HG02642 (cell line): ENCODE measurements around the gene MAN1A1.

Source experiments
- ATAC-seq: cut with Tn5 transposase; IDR thresholded peaks from one replicate; pipeline ENCODE4 v1.9.1; 2021; ENCODE audit warnings: mild to moderate bottlenecking; ENCODE audit not compliant: unreplicated experiment, poor library complexity

Gene MAN1A1

GRCh38 chr6:119207971-119208725, 141.4 kb downstream of the MAN1A1 start:
- no peak for ATAC-seq

DNA sequence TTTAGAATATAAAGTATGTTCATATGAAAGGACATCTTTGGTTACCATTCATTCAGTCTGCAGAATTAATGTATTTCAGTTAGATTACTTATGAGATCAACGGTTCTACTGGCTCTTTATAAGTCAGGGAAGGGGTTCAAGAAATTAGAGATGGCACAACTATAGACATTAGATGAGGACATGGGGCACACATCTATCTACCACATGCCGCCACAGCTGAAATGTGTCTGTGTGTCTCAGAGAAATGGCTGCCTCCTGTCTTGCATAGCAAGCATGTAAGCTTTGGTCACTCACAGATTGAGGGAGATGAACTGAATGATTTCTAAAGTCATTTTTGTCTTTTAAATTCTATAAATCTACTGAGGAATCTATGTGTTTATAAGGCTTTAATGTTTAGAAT, 142.2 kb downstream of the MAN1A1 start:
- no peak for ATAC-seq

DNA sequence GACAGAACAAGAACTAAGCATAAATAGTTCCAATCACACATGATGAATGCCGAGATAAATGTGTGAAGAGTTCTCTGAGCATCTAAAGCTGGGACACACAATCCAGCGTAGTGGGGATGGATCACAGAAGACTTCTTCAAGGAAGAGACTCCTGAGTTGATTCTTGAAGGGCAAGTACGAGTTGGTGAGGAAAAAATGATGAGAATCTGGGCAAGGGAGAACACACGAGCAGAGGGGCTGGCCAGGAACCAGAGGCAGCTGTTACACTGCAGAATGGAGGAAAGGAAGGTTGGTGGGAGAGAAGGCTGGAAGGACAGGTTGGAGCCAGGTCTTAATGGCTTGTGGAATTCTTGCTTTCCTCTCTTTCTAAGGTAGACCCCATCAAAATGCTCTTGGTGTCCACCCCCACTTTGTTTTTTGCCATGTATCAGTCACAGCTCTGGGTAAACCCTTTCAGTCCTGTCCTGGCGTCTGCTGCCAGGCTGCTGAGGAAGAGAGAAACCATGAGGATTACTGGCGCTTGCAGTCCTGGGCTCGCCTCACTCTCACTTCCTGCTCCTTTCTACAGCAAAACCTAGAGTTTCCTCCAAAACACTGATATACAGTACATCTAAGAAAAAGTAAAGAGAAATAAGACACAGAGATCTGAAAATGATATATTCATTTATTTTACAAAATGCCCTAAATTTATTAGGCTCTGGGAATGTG, 143.5 kb downstream of the MAN1A1 start:
- ATAC-seq = peak; percentile 95

DNA sequence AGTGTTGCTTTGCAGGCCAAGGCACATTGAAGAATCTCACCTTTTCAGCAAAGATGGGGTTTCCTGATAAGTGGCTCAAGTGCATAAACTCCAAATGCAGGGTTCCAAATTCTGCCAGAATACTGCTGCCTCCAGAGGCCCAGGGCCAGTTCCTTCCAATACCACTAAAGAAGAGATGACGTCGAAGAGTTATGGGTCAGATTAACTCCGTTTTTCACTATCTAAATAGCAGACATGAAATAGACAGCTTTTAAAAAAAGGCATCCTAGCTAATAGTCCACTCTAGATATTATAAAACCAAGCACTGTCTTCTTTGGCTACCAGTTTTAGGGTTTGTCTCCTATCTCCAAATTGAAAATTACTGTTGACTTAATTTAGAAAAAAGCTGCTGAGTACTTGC, 144.8 kb downstream of the MAN1A1 start:
- no peak for ATAC-seq

- ATAC-seq = no peak
Observed at GRCh38 chr6:119201480-119201879, 148.1 kb downstream of the MAN1A1 start.

- no peak for ATAC-seq
Observed at GRCh38 chr6:119200512-119201175, 148.9 kb downstream of the MAN1A1 start.

- no peak for ATAC-seq
Observed at GRCh38 chr6:119197271-119197670, 152.3 kb downstream of the MAN1A1 start.

DNA sequence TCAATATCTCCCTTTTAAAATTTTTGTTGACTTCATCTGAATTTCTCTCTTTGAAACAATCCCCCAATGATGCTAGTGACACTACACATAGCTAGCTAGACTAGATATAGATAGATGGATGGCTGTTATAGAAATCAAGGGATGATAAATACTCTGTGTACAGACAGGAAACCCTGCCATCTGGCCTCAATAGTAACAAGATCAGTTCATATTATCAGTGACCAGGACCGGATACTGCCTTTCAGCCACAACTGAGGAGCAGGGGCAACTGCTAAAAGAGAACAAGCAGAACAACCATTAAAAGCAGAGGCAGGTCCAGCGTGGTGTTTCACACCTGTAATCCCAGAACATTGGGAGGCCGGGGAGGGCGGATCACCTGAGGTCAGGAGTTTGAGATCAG, 152.8 kb downstream of the MAN1A1 start:
- ATAC-seq = no peak

DNA sequence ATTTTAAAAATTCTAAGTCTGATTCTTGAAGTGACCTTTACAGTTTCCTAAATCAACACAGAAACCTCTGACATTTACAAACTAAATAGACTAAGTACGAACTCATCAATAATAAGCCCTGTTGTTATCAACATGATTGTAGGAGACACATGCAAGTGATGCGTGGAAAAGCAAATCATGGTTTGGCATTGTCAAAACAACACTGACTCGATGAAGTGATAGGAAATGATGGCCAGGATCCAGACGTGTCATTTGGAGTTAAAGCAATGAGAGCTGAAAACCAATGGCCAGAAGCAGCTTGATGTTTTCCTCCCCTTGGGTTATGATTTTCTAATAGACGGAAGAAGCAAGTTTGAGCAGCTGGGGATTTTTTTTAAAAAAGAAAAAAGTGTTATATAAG, 153.7 kb downstream of the MAN1A1 start:
- ATAC-seq = no peak

DNA sequence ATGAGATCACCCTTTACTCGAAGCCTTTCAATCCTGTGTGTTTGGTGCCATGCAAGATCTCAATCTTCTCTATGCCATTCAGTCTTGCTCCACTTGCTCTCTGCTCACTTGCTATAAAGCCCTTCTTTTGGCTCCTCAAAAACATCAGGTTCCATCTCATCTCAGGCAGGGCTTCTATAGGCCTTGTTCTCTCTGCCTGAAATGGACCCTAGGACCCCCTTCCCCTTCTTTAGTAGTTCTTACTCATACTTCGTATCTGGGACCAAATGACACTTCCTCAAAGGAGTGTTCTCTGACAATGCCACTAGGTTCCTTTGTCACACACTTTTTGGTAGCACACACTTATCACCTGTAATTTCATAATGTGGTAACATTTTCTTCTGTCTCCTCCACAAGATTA, 154.4 kb downstream of the MAN1A1 start:
- ATAC-seq = no peak

- ATAC-seq = no peak
Observed at GRCh38 chr6:119193707-119194106, 155.9 kb downstream of the MAN1A1 start.

- ATAC-seq = no peak
Observed at GRCh38 chr6:119192200-119192599, 157.4 kb downstream of the MAN1A1 start.

DNA sequence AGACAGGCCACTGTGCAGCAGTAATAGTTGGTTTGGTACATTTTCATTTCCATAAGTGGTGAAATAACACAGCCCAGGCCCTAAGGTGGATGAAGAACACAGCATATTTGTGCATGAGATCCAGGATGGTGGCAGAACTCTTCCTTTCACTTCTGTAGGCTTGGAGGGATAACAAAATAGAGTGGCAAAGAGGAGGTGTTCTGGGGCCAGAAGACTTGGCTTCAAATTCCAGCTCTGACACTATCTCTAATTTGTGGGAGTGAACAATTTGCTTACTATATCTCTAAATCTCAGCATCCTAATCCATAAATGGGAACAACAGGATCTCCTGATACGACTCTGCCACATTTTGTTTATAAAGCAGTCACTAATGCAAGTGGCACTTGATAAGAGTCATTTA, 159.4 kb downstream of the MAN1A1 start:
- no peak for ATAC-seq

DNA sequence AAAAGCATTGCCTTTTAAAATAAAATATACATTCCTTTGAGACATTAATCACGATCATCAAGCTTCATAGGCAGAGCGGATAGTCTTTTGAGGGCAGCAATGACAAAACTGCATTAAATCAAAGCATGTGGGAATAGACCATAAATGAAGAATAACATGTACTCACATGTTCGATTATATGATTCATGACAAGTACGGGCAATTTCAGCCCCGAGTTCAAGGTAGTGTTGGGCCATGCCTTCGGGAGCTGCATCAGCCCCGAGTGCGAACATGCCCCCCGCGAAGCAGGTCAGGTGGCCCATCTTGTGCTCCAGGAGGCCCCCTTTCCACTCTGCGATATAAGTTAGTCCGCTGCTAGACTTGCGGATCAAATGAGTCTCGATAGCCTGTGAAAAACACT, 160.1 kb downstream of the MAN1A1 start:
- ATAC-seq = no peak

- no peak for ATAC-seq
Observed at GRCh38 chr6:119187596-119187995, 162.0 kb downstream of the MAN1A1 start.

DNA sequence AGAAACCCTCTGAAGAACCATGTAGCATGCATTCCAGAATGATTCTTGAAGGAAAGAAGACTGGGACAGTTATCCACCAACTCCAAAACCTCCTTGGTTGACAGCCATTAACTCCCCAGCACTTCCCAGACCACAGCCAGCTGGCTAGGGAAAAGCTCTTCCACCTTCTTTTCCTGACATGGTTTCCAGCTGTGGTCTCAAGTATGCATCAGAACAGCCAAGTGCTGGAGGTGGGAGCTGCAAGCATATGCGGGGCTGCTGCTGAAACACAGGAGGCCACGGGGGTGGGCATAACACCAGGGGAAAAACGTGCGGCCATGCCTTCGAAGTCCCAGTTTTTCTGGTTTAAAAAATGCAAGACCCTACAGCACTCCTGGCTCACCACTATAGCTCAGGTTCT, 163.1 kb downstream of the MAN1A1 start:
- ATAC-seq = no peak

GRCh38 chr6:119184008-119184648, 165.4 kb downstream of the MAN1A1 start:
- no peak for ATAC-seq

- no peak for ATAC-seq
Observed at GRCh38 chr6:119183457-119183856, 166.1 kb downstream of the MAN1A1 start.

DNA sequence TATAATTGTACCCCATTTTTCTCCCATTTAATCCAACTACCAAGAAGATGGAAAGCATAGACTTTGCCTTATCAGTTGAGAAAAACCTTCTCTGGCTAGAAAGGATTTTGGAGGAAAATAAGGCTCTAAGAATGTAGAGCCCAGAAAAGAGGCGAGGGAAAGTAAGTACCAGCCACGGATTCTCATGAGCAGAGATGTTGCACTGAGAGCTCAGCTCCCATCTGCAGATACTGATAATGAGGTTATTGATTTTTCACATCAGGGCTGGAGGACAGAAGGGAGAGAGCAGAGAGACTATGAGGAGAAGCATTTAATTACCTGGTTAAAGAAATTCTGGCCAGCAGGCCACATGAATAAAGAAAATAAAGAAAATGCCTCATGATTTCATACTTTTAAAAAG, 166.7 kb downstream of the MAN1A1 start:
- ATAC-seq = no peak

DNA sequence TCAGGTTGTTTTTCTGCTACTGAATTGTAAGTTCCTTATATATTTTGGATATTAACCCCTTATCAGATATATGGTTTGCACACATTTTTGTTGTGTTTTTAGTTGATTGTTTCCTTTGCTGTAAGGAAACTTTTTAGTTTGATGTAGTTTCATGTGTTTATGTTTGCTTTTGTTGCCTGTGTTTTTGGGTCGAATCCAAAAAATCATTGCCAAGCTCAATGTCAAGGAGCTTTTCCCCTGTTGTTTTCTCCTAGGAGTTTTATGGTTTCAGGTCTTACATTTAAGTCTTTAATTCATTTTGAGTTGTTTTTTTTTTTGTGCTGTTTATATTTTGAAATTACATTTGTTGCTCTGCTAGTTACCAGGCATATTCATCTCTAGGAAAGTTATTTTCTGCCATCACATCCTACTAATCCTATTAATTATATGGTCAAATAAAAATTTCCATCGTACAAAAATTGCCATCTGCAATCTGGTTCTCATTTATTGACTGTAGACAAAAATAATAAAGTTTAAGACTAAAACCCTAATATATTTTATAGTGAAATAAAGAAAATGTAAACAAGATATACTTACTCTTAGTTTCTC, 167.3 kb downstream of the MAN1A1 start:
- ATAC-seq = no peak

GRCh38 chr6:119181046-119181445, 168.5 kb downstream of the MAN1A1 start:
- ATAC-seq = no peak
